Head of caudate nucleus (tissue), 42 donors: ENCODE data around the gene RAB6B.

Source experiments
- DNase-seq, 42 donors: peaks; one replicate each; pipeline versions ENCODE4 v3.0.0 to v3.0.0-alpha.2; 2020 to 2021; ENCODE audit warnings: mixed read lengths in 7 of 42
- intact Hi-C: fragments of 100-400 bp; cut with DNase I; formaldehyde crosslinking; loops from one replicate; pipeline ENCODE4 v1.15.0; 2022

RAB6B gene

DNA sequence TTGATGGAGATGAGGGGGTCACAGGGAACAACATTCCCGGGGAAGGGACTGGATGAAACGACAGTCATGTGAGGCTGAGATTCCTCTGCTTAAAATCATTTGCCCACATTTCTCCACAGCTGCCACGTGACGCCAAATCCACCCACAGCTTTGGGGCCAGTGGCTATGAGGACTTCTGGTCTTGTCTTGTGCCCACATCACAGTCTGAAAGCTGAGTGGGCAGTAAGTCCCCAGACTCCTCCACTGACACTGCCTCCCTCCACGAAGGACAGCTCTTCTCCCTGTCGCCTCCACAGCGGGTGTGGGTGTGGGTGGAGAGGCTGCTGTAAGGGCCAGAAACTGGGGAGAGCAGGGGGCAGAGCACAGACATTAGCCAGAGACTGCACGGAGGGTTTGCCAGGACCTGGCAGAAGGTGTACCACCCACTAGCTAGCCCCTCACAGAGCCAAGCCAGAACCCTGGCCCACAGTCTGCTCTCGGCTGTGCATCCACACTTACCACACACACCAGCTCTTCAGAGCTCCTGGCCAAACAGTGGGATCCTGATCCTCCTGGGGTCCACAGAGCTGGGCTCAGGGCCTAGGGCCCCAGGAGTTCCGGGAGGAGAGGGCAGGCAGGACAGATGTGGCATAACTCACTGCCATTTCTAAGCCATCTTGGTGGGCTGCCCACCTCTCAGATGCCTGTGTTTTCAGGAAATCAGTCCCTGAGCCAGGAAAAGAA is 24.2 kb downstream of the RAB6B start:
- intact Hi-C loops, result no loop called here

DNA sequence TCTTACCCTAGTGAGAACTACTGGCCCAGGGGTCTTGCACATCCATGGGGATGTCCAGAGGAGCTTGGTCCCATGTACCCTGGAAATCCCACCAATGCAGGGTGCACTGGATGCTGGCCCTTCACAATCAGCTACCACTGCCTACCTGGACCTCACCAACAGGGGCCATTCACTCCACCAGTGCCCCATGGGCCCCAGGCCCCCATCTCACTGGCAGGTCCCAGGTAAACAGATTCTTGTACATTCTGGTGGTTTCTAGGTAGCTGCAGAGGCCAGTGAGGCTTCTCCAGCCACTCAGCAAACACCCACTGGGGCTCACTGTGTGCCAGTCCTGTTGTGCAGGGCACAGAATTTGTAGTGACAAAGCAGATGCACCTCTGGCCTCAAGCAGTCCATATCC is 24.9 kb downstream of the RAB6B start:
- DNase-seq, result peak in 1 of 42 donors; percentile 1
- intact Hi-C loops, result no loop called here

More for the DNA sequence above, 24.2 kb downstream of the RAB6B start:
- peak in 2 of 42 donors; percentile 1 to 36 for DNase-seq

DNA sequence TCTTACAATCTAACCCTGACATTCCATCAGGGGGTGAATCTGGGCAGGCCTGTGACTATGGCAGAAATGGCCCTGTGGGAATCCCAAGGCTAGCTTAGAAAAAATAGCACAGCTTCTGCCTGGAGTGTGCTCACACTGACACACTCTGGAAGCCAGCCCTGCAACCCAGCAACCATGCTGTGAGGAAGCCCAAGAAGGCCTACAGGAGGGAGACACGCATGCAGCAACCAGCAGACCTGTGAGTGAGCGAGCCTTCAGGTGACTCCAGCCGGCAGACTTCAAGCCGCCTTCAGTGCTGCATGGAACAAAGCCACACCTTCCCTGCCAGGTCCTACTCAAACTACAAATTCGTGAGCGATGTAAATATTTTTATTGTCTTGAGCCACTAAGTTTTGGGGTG is 26.1 kb downstream of the RAB6B start:
- no peak for DNase-seq
- intact Hi-C loops, result no loop called here

- intact Hi-C loops, result no loop called here
- DNase-seq, result peak in 2 of 42 donors; percentile 11 to 56
These were observed 26.8 kb downstream of the RAB6B start for GRCh38 chr3:133868758-133869475.

- intact Hi-C loops, result no loop called here
- peak in 1 of 42 donors; percentile 15 for DNase-seq
These were observed 27.5 kb downstream of the RAB6B start for GRCh38 chr3:133868186-133868585.

DNA sequence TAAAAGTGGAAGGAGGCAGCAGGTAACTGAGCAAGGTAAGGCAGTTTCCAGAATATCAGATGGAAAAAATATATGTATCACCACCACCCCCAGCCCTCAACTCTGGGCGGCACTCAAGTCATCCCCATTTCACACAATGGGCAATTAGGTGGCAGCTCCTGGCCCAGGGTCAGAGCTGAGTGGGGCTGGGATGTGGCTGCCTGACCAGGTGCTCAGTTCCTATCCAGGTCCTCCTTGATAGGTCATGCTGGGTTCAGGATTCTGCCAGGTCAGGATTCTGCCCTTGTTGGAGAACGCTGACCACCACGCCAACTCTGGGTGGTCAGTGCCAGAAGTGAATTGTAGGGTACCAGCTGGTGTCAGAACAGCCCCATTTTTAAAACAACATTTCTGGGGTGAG is 29.5 kb downstream of the RAB6B start:
- peak in 1 of 42 donors; percentile 10 for DNase-seq
- intact Hi-C loops, result no loop called here

DNA sequence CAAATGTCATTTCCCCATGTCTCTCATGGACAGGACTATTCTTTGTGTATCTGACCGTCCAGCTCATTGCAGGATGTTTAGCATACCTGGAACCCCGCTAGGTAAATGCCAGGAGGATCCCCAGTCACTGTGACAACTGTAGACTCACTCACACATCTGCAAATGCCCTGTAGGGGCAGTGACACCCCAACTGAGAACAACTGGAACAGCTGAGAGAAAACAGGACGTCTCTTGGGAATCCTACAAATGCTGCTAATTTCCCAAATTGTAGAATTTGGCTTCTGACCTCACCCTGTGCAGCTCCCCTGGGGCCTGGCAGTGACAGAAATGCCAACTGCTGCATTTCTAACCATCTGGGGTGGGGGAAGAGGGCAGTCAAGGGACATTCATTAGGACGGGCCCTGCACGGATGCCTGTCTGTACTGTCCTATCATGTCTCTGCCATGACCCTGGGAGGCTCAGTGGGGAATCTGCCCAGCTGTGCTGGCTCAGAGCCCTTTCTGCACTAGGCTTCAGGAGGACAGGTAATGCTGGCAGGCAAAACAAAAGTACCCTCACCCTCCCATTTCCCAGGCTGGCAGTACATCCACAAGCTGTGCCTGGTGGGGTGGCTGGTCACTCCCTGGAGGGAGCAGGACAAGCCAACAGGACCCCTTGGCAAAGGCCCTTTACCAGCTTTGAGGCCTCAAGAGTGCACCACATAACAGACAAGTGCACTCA is 30.4 kb downstream of the RAB6B start:
- peak in 1 of 42 donors; percentile 13 for DNase-seq
- intact Hi-C loops, result no loop called here

DNA sequence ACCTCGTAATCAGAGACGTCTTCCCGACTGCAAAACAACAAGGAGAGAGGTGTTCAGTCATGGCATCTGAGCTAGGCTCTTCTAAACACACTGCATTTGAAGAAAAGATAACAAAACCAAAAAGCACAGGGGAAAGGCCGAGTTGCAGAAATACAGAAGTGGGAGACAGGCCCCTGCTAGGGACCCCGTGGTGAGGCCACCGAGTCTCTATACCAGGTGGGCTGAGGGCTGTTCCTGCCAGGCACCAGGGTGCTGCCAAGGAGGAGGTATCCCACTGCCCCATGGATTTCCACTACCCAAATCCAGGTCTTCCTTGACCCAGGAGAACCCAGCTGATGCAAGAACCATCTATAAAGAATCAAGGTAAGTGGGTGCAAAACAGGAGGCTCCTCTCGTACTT is 31.1 kb downstream of the RAB6B start:
- peak in 1 of 42 donors; percentile 10 for DNase-seq
- intact Hi-C loops, result no loop called here

DNA sequence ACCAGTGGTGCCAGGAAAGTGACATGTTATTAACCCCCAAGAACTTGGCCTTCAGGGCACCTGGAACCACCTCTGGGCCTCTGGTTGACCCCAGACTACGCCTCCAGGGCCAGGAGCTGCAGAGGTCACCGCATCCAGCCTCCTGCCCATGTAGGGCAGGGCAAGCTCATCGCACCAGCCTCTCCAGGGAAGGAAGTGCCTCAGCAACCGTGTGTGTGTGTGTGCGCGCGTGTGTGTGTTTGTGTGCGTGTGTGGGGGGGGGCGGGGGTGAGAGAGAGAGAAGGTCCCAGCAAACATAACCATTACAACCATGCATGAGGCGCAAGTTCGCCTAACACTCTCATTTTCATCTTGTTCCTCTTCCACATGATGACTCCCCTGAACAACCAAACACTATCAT is 31.8 kb downstream of the RAB6B start:
- intact Hi-C loops, result no loop called here
- DNase-seq, result peak in 1 of 42 donors; percentile 12

GRCh38 chr3:133862161-133862560 is 33.5 kb downstream of the RAB6B start:
- intact Hi-C loops, result no loop called here
- DNase-seq, result peak in 1 of 42 donors; percentile 11

GRCh38 chr3:133860519-133860918 is 35.2 kb downstream of the RAB6B start:
- DNase-seq, result peak in 1 of 42 donors; percentile 12

DNA sequence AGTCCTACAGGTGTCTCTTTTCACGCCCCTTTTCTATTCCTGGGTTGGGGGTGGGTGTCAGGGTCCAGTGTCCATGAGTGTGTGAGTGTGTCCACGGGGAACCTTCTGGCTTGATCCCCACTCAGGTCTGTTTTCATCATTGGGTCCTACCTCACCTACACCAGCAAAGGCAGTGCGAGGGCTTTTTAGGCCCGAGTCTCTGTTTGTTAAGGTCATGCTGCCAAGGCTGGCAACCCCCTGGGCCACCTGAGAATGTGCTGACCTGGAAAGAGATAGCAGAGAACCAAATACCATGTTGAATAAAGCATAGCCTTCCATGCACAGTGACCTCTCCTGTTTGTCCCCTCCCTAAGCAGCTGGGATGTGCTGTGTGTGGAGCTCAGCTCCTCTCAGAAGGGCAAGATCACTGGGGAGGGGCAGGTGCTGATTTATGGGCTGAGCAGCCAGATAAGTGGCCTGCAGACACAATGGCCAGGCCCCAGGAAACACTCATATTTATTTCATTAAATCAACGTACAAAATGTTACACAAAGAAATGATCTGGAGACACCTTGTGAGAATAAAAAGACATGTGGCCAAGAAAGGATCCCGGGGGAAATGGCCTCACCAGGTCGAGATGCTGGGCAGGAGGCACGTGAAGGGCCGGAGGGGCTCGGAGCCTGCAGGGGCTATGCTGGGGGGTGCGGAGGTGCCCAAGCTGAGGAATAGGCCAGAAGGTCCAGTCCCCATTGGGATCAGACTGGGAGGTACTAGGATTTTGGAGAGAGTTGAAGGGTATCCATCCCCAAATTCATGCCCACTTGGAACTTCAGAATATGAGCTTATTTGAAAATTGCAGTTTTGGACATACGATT is 36.1 kb downstream of the RAB6B start:
- peak in 1 of 42 donors; percentile 10 for DNase-seq
- intact Hi-C loops, result no loop called here

More at GRCh38 chr3:133860519-133860918, 35.2 kb downstream of the RAB6B start:
- intact Hi-C loops, result no loop called here

GRCh38 chr3:133857767-133858166 is 37.9 kb downstream of the RAB6B start:
- DNase-seq, result peak in 1 of 42 donors; percentile 8
- intact Hi-C loops, result no loop called here

GRCh38 chr3:133856316-133856715 is 39.4 kb downstream of the RAB6B start:
- intact Hi-C loops, result no loop called here

DNA sequence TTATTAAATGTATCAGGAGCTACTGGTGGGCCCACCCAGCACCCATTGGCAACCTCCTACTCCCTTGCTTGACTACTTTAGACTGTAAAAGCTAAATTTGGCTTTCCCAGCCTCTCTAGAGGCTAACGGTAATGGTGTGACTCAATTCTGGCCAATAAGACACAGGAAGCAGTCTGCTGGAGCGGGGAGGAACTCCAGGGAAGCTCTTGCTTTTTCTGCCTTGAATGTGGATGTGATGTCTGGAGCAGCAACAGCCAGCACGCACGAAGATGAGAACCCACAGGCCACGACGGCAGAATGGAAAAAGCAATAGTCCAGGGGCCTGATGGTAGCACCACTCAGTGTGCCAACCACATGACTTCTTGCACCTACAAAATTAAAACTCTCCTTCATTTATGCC is 39.9 kb downstream of the RAB6B start:
- no peak for DNase-seq
- intact Hi-C loops, result no loop called here

More at GRCh38 chr3:133856316-133856715, 39.4 kb downstream of the RAB6B start:
- DNase-seq, result no peak

GRCh38 chr3:133855002-133855370 is 40.7 kb downstream of the RAB6B start:
- intact Hi-C loops, result no loop called here
- DNase-seq, result peak in 36 of 42 donors; percentile 11 to 86 (median 52)

DNA sequence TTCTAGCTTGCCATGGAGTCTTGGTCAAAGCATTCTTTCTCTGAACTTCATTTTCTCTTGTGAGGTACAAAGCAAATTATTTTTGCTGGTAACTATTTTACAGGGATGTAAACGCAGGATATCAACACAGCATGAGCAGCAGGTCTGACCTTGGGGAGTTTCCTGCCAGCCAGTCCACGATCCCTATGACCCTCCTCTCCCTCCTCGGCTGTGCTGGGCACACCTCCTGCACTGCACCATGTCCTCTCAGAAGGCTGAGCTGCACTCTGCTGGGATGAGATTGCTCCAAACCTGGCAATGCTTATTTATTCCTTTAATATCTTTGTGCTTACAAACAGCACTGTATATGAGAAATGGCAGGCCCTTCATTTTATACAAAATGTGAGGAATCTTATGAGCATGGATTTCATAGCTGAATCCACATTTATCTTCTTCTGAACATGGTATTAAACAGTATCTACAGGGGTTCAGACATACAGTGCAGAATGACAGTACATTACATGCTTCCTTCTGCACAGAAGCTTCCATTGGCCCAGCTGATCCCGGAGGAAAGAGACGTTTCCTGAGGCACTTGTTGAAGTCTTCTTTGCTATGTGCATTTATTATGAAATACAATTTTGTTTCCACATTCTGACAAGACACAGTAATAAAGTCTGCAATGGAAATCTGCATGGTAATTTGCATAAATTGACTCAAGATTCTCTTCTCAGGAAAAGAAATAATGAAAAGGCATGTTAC is 41.2 kb downstream of the RAB6B start:
- intact Hi-C loops, result no loop called here
- no peak for DNase-seq

- intact Hi-C loops, result no loop called here
- no peak for DNase-seq
These were observed 41.8 kb downstream of the RAB6B start for GRCh38 chr3:133853925-133854227.
